K562 (cell line): ENCODE data around the gene TIMP4. TPM values are rescaled to one million over a fixed set of nuclear protein-coding genes. Genes with fewer than 3 reads are reported as not detected.
A peak's percentile ranks its signal among the peaks of the same experiment; 100 is the strongest.

Experiments used
- CREM ChIP-seq: IDR thresholded peaks from 2 replicates; pipeline ENCODE4 v1.6.1; 2014; ENCODE audit warnings: antibody characterized with exemption, low read depth
- EGR1 ChIP-seq: fragments of 450-650 bp; conservative IDR thresholded peaks from 2 replicates; pipeline ENCODE4 v1.6.1; 2017; ENCODE audit warnings: mild to moderate bottlenecking
- EHMT2 ChIP-seq: fragments of 450-650 bp; IDR thresholded peaks from 2 replicates; pipeline ENCODE4 v1.6.1; 2018; ENCODE audit warnings: antibody characterized with exemption
- ETV5 ChIP-seq: sonication (generic); formaldehyde crosslinking; IDR thresholded peaks from 2 replicates; pipeline ENCODE4 v1.4.0; 2020; ENCODE audit warnings: low read depth, mild to moderate bottlenecking, missing genetic modification reagents
- FOSL1 ChIP-seq: fragments of 200-800 bp; sonication (Bioruptor generic); conservative IDR thresholded peaks from 2 replicates; pipeline ENCODE4 v1.6.1; 2016; ENCODE audit warnings: missing genetic modification characterization, missing compliant biosample characterization
- GATAD2B ChIP-seq: fragments of 450-650 bp; IDR thresholded peaks from 2 replicates; pipeline ENCODE4 v1.6.1; 2017; ENCODE audit warnings: mild to moderate bottlenecking, borderline replicate concordance
- LCOR ChIP-seq: sonication (generic); formaldehyde crosslinking; IDR thresholded peaks from 2 replicates; pipeline ENCODE4 v1.8.0; 2022; ENCODE audit warnings: mild to moderate bottlenecking, missing genetic modification reagents
- MAFG ChIP-seq: fragments of 450-650 bp; conservative IDR thresholded peaks from 2 replicates; pipeline ENCODE4 v1.6.1; 2016; ENCODE audit warnings: missing genetic modification characterization, missing compliant biosample characterization
- NFE2 ChIP-seq: IDR thresholded peaks from 2 replicates; pipeline ENCODE4 v1.6.1; 2014; ENCODE audit warnings: antibody characterized with exemption, low read depth
- PHB2 ChIP-seq: fragments of 450-650 bp; IDR thresholded peaks from 2 replicates; pipeline ENCODE4 v1.6.1; 2017; ENCODE audit warnings: low read depth
- PHF21A ChIP-seq: fragments of 450-650 bp; IDR thresholded peaks from 2 replicates; pipeline ENCODE4 v1.6.1; 2017; ENCODE audit warnings: low read depth, borderline replicate concordance
- PHF8 ChIP-seq: fragments of 200-600 bp; sonication (generic); IDR thresholded peaks from 2 replicates; pipeline ENCODE4 v1.6.1; 2012; ENCODE audit warnings: mixed run types, mild to moderate bottlenecking, inconsistent platforms, low read length, moderate library complexity, borderline replicate concordance
- PML ChIP-seq: IDR thresholded peaks from 2 replicates; pipeline ENCODE4 v1.6.1; 2012; ENCODE audit warnings: low read length, inconsistent platforms
- RERE ChIP-seq: sonication (generic); formaldehyde crosslinking; IDR thresholded peaks from 2 replicates; pipeline ENCODE4 v1.8.0; 2023; ENCODE audit warnings: missing genetic modification reagents, mild to moderate bottlenecking, borderline replicate concordance
- SAFB ChIP-seq: fragments of 200-400 bp; formaldehyde crosslinking; IDR thresholded peaks from 2 replicates; pipeline ENCODE4 v1.6.1; 2017; ENCODE audit warnings: low read depth, low read length, borderline replicate concordance
- SIX5 ChIP-seq, 2 experiments: IDR thresholded peaks; 2 replicates each; pipeline ENCODE4 v1.6.1; 2011; ENCODE audit warnings: low read length in 2 of 2, borderline replicate concordance in 1 of 2, low read depth in 1 of 2, mild to moderate bottlenecking in 1 of 2, moderate library complexity in 1 of 2; ENCODE audit not compliant: insufficient read depth in 1 of 2
- SMAD3 ChIP-seq: fragments of 450-650 bp; formaldehyde crosslinking; conservative IDR thresholded peaks from 2 replicates; pipeline ENCODE4 v1.4.0; 2020; ENCODE audit warnings: mild to moderate bottlenecking
- SMAD4 ChIP-seq: fragments of 250-450 bp; sonication (Bioruptor Pico); conservative IDR thresholded peaks from 2 replicates; pipeline ENCODE4 v1.8.0; 2021; ENCODE audit warnings: inconsistent platforms, mild to moderate bottlenecking, moderate library complexity
- ZBTB17 ChIP-seq: fragments of 450-650 bp; formaldehyde crosslinking; IDR thresholded peaks from 2 replicates; pipeline ENCODE4 v1.4.0; 2020; ENCODE audit warnings: mild to moderate bottlenecking
- ZNF140 ChIP-seq: fragments of 250-450 bp; sonication (Bioruptor Pico); IDR thresholded peaks from 2 replicates; pipeline ENCODE4 v1.8.0; 2021; ENCODE audit warnings: moderate library complexity, mild to moderate bottlenecking, inconsistent platforms
- ZNF224 ChIP-seq: sonication (generic); formaldehyde crosslinking; IDR thresholded peaks from 2 replicates; pipeline ENCODE4 v1.8.0; 2022; ENCODE audit warnings: mild to moderate bottlenecking, missing genetic modification reagents
- ZNF431 ChIP-seq: sonication (generic); formaldehyde crosslinking; IDR thresholded peaks from 2 replicates; pipeline ENCODE4 v1.8.0; 2022; ENCODE audit warnings: mild to moderate bottlenecking, missing genetic modification reagents
- ZNF696 ChIP-seq: fragments of 250-450 bp; sonication (Bioruptor Pico); conservative IDR thresholded peaks from 2 replicates; pipeline ENCODE4 v1.4.0; 2020; ENCODE audit warnings: mild to moderate bottlenecking, moderate library complexity
- ZNF699 ChIP-seq: fragments of 250-450 bp; sonication (Bioruptor Pico); IDR thresholded peaks from 2 replicates; pipeline ENCODE4 v1.8.0; 2021; ENCODE audit warnings: mild to moderate bottlenecking, moderate library complexity; ENCODE audit not compliant: insufficient replicate concordance
- ZNF79 ChIP-seq: fragments of 250-450 bp; sonication (Bioruptor Pico); IDR thresholded peaks from 2 replicates; pipeline ENCODE4 v1.4.0; 2020; ENCODE audit warnings: low read depth, mild to moderate bottlenecking, moderate library complexity
- polyA plus RNA-seq, 8 experiments: library from polyadenylated mRNA; depleted of rRNA in 4 of 8; stranded (reverse) in 5 of 8; unstranded in 3 of 8; fragments of >200 nt; fragmentation: Nextera tagmentation in 2 of 8; fragmentation: Illumina TruSeq in 1 of 8; extraction: Ambion mirVana in 2 of 8; extraction: Trizol in 1 of 8; gene quantifications; 2 replicates each; pipeline versions ENCODE4 v1.2.1 to v1.2.3, GENCODE V29; 2011 to 2014; ENCODE audit warnings: inconsistent platforms in 1 of 8, missing spikeins in 1 of 8
- total RNA-seq, 7 experiments: library from RNA; depleted of rRNA in 6 of 7; stranded (reverse); fragments of >200 nt in 6 of 7; fragmentation: Illumina TruSeq in 2 of 7; extraction: Trizol in 2 of 7; gene quantifications; 2 replicates each; pipeline versions ENCODE4 v1.2.1 to v1.2.3, GENCODE V29; 2011 to 2021; ENCODE audit warnings: low replicate concordance in 1 of 7

TIMP4 gene
- total and polyA plus RNA-seq, 9 of the 15 experiments (the other 6 are each of a cell fraction or from before 2014, with no cell fraction given) = 0.03 to 0.07 TPM; not detected in 7

- TF ChIP-seq RERE (CRISPR knock-in tag) (0 out of 2 replicates have a peak, but pooled peaks have one; percentile 41), ZNF79 (CRISPR knock-in tag) (no peak), SMAD3 (CRISPR knock-in tag) (no peak), CREM (0 out of 2 replicates have a peak, but pooled peaks have one; percentile 11), ETV5 (CRISPR knock-in tag) (no peak), PHF21A (no peak), ZNF140 (no peak), GATAD2B (no peak), NFE2 (peak; percentile 37), SAFB (no peak), ZNF224 (CRISPR knock-in tag) (no peak), ZNF431 (CRISPR knock-in tag) (no peak), SMAD4 (0 out of 2 replicates have a peak, but pooled peaks have one; percentile 29), FOSL1 (tag) (peak; percentile 98), ZNF699 (CRISPR knock-in tag) (no peak), EHMT2 (0 out of 2 replicates have a peak, but pooled peaks have one; percentile 62), ZBTB17 (CRISPR knock-in tag) (no peak), LCOR (CRISPR knock-in tag) (0 out of 2 replicates have a peak, but pooled peaks have one; percentile 24), EGR1 (no peak), PHB2 (no peak), MAFG (tag) (no peak), SIX5 (IDR thresholded peaks at IDR 0.05; ENCODE audit: borderline replicate concordance in 1 of 2, insufficient read depth in 1 of 2, low read depth in 1 of 2, low read length in 2 of 2) (no peak), PHF8 (no peak), ZNF696 (CRISPR knock-in tag) (no peak), PML (no peak)
These were observed 2.9 kb downstream of the TIMP4 start (continued) for GRCh38 chr3:12155828-12156227.
